K562 (cell line): ENCODE data around the gene BATF. TPM values are rescaled to one million over a fixed set of nuclear protein-coding genes. Genes with fewer than 3 reads are reported as not detected.

Experiments used
- ATAC-seq: fragments of 200-7000 bp; cut with Tn5 transposase; 3 replicates; pipeline ENCODE4 v1.9.1; 2020; ENCODE audit warnings: moderate library complexity
- BruUV-seq: library from RNA; stranded (reverse); fragments of 400-500 nt; replicated peaks from 2 replicates; lab custom pipeline; 2021; lab: Mats Ljungman, UMichigan
- CTCF ChIA-PET: fragments of 300-600 bp; formaldehyde crosslinking; extraction: SDS; loops from one replicate; lab custom pipeline; 2021; ENCODE audit warnings: low intra/inter-chr PET ratio; lab: Yijun Ruan, JAX
- POLR2A ChIA-PET: fragments of 300-600, 350-650 bp; sonication (Branson Sonifier 250); formaldehyde crosslinking; extraction: SDS; loops from one replicate; lab custom pipeline; 2021; ENCODE audit warnings: antibody characterized with exemption, inconsistent platforms; lab: Yijun Ruan, JAX
- DNase-seq, 4 experiments: peaks; one replicate each; pipeline versions ENCODE4 v3.0.0 to v3.0.0-alpha.2; 2011 to 2018; ENCODE audit warnings: low spot score in 3 of 4, mixed read lengths in 3 of 4; ENCODE audit errors: extremely low read depth in 1 of 4
- FAIRE-seq: peaks from 2 replicates; lab custom pipeline; 2011; peaks lifted over from hg19 to GRCh38; lab: Jason Lieb, UNC
- H2AFZ ChIP-seq: 2 replicates; pipeline ENCODE4 v1.6.0; 2011; ENCODE audit warnings: low read depth, low read length, control low read depth, inconsistent platforms
- H3K27ac ChIP-seq: fragments of 200-600 bp; 3 replicates; pipeline ENCODE4 v1.8.0; 2011; ENCODE audit warnings: low read depth, mild to moderate bottlenecking, control low read depth, inconsistent platforms, low read length, moderate library complexity, mixed read lengths; ENCODE audit errors: extremely low read depth
- H3K27me3 ChIP-seq, 2 experiments: fragments of 300-600 bp in 1 of 2; 2 replicates in 1 of 2; 3 replicates in 1 of 2; pipeline versions ENCODE4 v1.6.0 to v1.8.0; 2011; ENCODE audit warnings: inconsistent platforms in 2 of 2, low read length in 2 of 2, mild to moderate bottlenecking in 1 of 2, mixed read lengths in 1 of 2, moderate library complexity in 1 of 2; ENCODE audit not compliant: control insufficient read depth in 2 of 2, insufficient read depth in 2 of 2
- H3K36me3 ChIP-seq: fragments of 300-600 bp; 3 replicates; pipeline ENCODE4 v1.8.0; 2011; ENCODE audit warnings: mild to moderate bottlenecking, low read length, inconsistent platforms; ENCODE audit not compliant: control insufficient read depth, insufficient read depth
- H3K4me1 ChIP-seq, 2 experiments: fragments of 200-600 bp in 1 of 2; replicated peaks in 1 of 2; 2 replicates in 1 of 2; 3 replicates in 1 of 2; pipeline versions ENCODE4 v1.5.1 to v1.8.0; 2011; ENCODE audit warnings: inconsistent platforms in 2 of 2, low read length in 2 of 2, mild to moderate bottlenecking in 1 of 2, mixed read lengths in 1 of 2, moderate library complexity in 1 of 2; ENCODE audit not compliant: control insufficient read depth in 2 of 2, insufficient read depth in 2 of 2
- H3K4me2 ChIP-seq: 2 replicates; pipeline ENCODE4 v1.6.1; 2011; ENCODE audit warnings: low read length, control low read depth, inconsistent platforms, mixed read lengths; ENCODE audit not compliant: insufficient read depth
- H3K4me3 ChIP-seq: fragments of 200-600 bp; sonication (generic), shearing (Covaris generic); 2 replicates; pipeline ENCODE4 v1.5.1; 2016; ENCODE audit warnings: control low read depth, inconsistent platforms
- H3K79me2 ChIP-seq: fragments of 200-600 bp; 3 replicates; pipeline ENCODE4 v1.8.0; 2011; ENCODE audit warnings: low read length, inconsistent platforms; ENCODE audit not compliant: control insufficient read depth, insufficient read depth
- H3K9ac ChIP-seq, 2 experiments: 2 replicates each; pipeline versions ENCODE4 v1.6.0 to v1.6.1; 2011; ENCODE audit warnings: low read depth in 2 of 2, low read length in 2 of 2, control low read depth in 1 of 2, inconsistent platforms in 1 of 2, mild to moderate bottlenecking in 1 of 2, mixed read lengths in 1 of 2; ENCODE audit not compliant: insufficient read depth in 1 of 2
- H3K9me1 ChIP-seq: one replicate; pipeline ENCODE4 v1.6.0; 2011; ENCODE audit warnings: inconsistent platforms, mild to moderate bottlenecking, low read length, moderate library complexity; ENCODE audit not compliant: control insufficient read depth, insufficient read depth
- H3K9me3 ChIP-seq: replicated peaks from 2 replicates; pipeline ENCODE4 v1.5.1; 2011; ENCODE audit warnings: low read depth, low read length, inconsistent platforms; ENCODE audit not compliant: control insufficient read depth, insufficient read depth
- H4K20me1 ChIP-seq: replicated peaks from 2 replicates; pipeline ENCODE4 v1.6.1; 2011; ENCODE audit warnings: low read length, inconsistent platforms, mixed read lengths; ENCODE audit not compliant: control insufficient read depth, insufficient read depth
- BHLHE40 ChIP-seq: IDR thresholded peaks from 2 replicates; pipeline ENCODE4 v1.6.1; 2011; ENCODE audit warnings: low read length, improper control_type of control experiment
- CCAR2 ChIP-seq: fragments of 200-400 bp; formaldehyde crosslinking; IDR thresholded peaks from 2 replicates; pipeline ENCODE4 v1.6.1; 2017; ENCODE audit warnings: mild to moderate bottlenecking, low read depth, low read length
- JUN ChIP-seq, 2 experiments: sonication (generic) in 1 of 2; formaldehyde crosslinking in 1 of 2; IDR thresholded peaks; 2 replicates each; pipeline versions ENCODE4 v1.6.1 to v1.8.0; 2012 to 2022; ENCODE audit warnings: borderline replicate concordance in 2 of 2, mild to moderate bottlenecking in 2 of 2, improper control_type of control experiment in 1 of 2, low read depth in 1 of 2, low read length in 1 of 2, missing genetic modification reagents in 1 of 2
- KDM5B ChIP-seq: fragments of 200-600 bp; sonication (generic); IDR thresholded peaks from 2 replicates; pipeline ENCODE4 v1.6.1; 2012; ENCODE audit warnings: low read depth, mild to moderate bottlenecking, moderate library complexity, low read length, control low read depth, inconsistent platforms; ENCODE audit not compliant: insufficient replicate concordance
- LCOR ChIP-seq: sonication (generic); formaldehyde crosslinking; IDR thresholded peaks from 2 replicates; pipeline ENCODE4 v1.8.0; 2022; ENCODE audit warnings: mild to moderate bottlenecking, missing genetic modification reagents
- TAF1 ChIP-seq: IDR thresholded peaks from 2 replicates; pipeline ENCODE4 v1.6.1; 2011; ENCODE audit warnings: mild to moderate bottlenecking, low read length, moderate library complexity; ENCODE audit not compliant: insufficient read depth, control insufficient read depth, severe bottlenecking; ENCODE audit errors: extremely low read depth
- TFE3 ChIP-seq: fragments of 450-650 bp; formaldehyde crosslinking; IDR thresholded peaks from 2 replicates; pipeline ENCODE4 v1.4.0; 2020; ENCODE audit warnings: mild to moderate bottlenecking, mixed read lengths
- WGBS: fragments of 100-300 bp; shearing (Covaris generic); methylation state at CpG from one replicate; pipeline ENCODE4 v1.1.6; 2016; ENCODE audit warnings: low coverage, mixed read lengths; ENCODE audit not compliant: insufficient coverage; ENCODE audit errors: missing lambda C conversion rate; 5-methylcytosine and 5-hydroxymethylcytosine counted together
- in situ Hi-C: fragments of 300-500 bp; cut with MboI; formaldehyde crosslinking; loops from 4 replicates; pipeline ENCODE4 v1.15.0; 2018; ENCODE audit warnings: inconsistent platforms, mixed read lengths
- intact Hi-C: fragments of 100-400 bp; cut with micrococcal nuclease; formaldehyde crosslinking; loops from 2 replicates; pipeline ENCODE4 v1.14.2; 2022
- polyA plus RNA-seq, 8 experiments: library from polyadenylated mRNA; depleted of rRNA in 4 of 8; stranded (reverse) in 5 of 8; unstranded in 3 of 8; fragments of >200 nt; fragmentation: Nextera tagmentation in 2 of 8; fragmentation: Illumina TruSeq in 1 of 8; extraction: Ambion mirVana in 2 of 8; extraction: Trizol in 1 of 8; gene quantifications; 2 replicates each; pipeline versions ENCODE4 v1.2.1 to v1.2.3, GENCODE V29; 2011 to 2014; ENCODE audit warnings: inconsistent platforms in 1 of 8, missing spikeins in 1 of 8
- total RNA-seq, 7 experiments: library from RNA; depleted of rRNA in 6 of 7; stranded (reverse); fragments of >200 nt in 6 of 7; fragmentation: Illumina TruSeq in 2 of 7; extraction: Trizol in 2 of 7; gene quantifications; 2 replicates each; pipeline versions ENCODE4 v1.2.1 to v1.2.3, GENCODE V29; 2011 to 2021; ENCODE audit warnings: low replicate concordance in 1 of 7
- TF ChIP-seq, protein P1 (sequence below), 2 experiments: fragments of 450-650 bp in 1 of 2; sonication (generic) in 1 of 2; formaldehyde crosslinking in 1 of 2; IDR thresholded peaks in 1 of 2; conservative IDR thresholded peaks in 1 of 2; 2 replicates each; pipeline versions ENCODE4 v1.6.1 to v1.8.1; 2016 to 2023; ENCODE audit warnings: mild to moderate bottlenecking in 2 of 2, moderate library complexity in 2 of 2, inconsistent platforms in 1 of 2, missing genetic modification reagents in 1 of 2
- TF ChIP-seq, protein P2 (sequence below): IDR thresholded peaks from 2 replicates; pipeline ENCODE4 v1.6.1; 2014; ENCODE audit warnings: antibody characterized with exemption

The BATF gene
- total and polyA plus RNA-seq, 9 of the 15 experiments (the other 6 are each of a cell fraction or from before 2014, with no cell fraction given) = 0.13 to 2.1 (median 0.55) TPM; not detected in 2

GRCh38 chr14:75554482-75554881 is 32.2 kb downstream of the BATF start:
- ChIA-PET POLR2A (no interaction called here), CTCF (no interaction called here)
- in situ Hi-C loops = no loop called here
- Histone ChIP-seq H3K79me2 (no peaks in the 10 kb centered on the region), H2AFZ (no peak overlapping the region), H3K36me3 (no peaks in the 10 kb centered on the region), H3K4me1 (no peaks in the 10 kb centered on the region; a peak in 1 of 5 replicates), H3K27ac (no peak overlapping the region), H3K9me1 (no peaks in the 10 kb centered on the region), H3K9me3 (no peaks in the 10 kb centered on the region), H3K27me3 (peaks cover 0 to 12% of the 10 kb centered on the region in 2 experiments; a peak in 3 of 5 replicates), H3K4me2 (no peak overlapping the region), H3K4me3 (no peak overlapping the region), H4K20me1 (no peaks in the 10 kb centered on the region), H3K9ac (no peak overlapping the region)
- no peak for ATAC-seq
- intact Hi-C loops = no loop called here
- TF ChIP-seq TFE3 = peak; percentile 46
- TF ChIP-seq CCAR2 = no peak
- no peak for DNase-seq
- 0% methylated on average over 2 of the region's 2 CpGs for WGBS
- FAIRE-seq = no peak
- BruUV-seq = no TSS peak

DNA sequence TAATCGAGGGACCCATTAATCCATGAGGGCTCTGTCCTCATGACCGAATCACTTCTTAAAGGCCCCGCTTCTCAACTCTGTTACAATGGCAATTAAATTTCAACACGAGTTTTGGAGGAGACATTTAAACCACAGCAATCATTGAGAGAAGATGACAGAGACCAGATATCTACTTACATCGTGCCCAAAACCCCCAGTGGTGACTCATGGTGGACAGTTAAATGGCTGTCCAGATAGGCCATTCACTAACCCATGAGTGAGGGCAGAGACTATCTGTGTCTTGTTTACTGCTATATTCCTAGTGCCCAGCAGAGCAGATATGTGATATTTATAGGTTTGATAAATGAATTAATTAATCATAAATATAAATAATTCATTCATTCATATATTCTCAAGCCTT is 36.2 kb downstream of the BATF start:
- ATAC-seq = no peak
- intact Hi-C loops (no loop called here), in situ Hi-C loops (no loop called here)
- ChIA-PET CTCF (no interaction called here), POLR2A (no interaction called here)
- H3K9ac ChIP-seq = no peak overlapping the region
- no peaks in the 10 kb centered on the region for H3K9me3 ChIP-seq
- no peak overlapping the region for H3K27ac ChIP-seq
- no peak overlapping the region for H3K4me2 ChIP-seq
- no peak overlapping the region for H2AFZ ChIP-seq
- no peak for DNase-seq
- FAIRE-seq = no peak
- WGBS = 5% methylated on average over 5 of the region's 5 CpGs
- no peaks in the 10 kb centered on the region; the same call in 1 of the 2 replicates for H4K20me1 ChIP-seq
- no peaks in the 10 kb centered on the region for H3K36me3 ChIP-seq
- H3K79me2 ChIP-seq = no peaks in the 10 kb centered on the region
- H3K27me3 ChIP-seq = peaks cover 0 to 4% of the 10 kb centered on the region in 2 experiments; a peak in 1 of 5 replicates
- BruUV-seq = no TSS peak
- no peak overlapping the region for H3K4me3 ChIP-seq
- no peaks in the 10 kb centered on the region for H3K9me1 ChIP-seq
- H3K4me1 ChIP-seq = no peaks in the 10 kb centered on the region; a peak in 1 of 5 replicates
- TF ChIP-seq, protein P1, sequence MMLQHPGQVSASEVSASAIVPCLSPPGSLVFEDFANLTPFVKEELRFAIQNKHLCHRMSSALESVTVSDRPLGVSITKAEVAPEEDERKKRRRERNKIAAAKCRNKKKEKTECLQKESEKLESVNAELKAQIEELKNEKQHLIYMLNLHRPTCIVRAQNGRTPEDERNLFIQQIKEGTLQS (IDR thresholded peaks at IDR 0.05) = peak; percentile 59
- TF ChIP-seq, protein P1 (CRISPR knock-in tag; conservative IDR thresholded peaks at IDR 0.05) = no peak
- no peak for TF ChIP-seq TAF1
- TF ChIP-seq KDM5B = no peak
- TF ChIP-seq LCOR (CRISPR knock-in tag) = no peak
- TF ChIP-seq BHLHE40 = no peak
- TF ChIP-seq, protein P2, sequence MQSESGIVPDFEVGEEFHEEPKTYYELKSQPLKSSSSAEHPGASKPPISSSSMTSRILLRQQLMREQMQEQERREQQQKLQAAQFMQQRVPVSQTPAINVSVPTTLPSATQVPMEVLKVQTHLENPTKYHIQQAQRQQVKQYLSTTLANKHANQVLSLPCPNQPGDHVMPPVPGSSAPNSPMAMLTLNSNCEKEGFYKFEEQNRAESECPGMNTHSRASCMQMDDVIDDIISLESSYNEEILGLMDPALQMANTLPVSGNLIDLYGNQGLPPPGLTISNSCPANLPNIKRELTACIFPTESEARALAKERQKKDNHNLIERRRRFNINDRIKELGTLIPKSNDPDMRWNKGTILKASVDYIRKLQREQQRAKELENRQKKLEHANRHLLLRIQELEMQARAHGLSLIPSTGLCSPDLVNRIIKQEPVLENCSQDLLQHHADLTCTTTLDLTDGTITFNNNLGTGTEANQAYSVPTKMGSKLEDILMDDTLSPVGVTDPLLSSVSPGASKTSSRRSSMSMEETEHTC = no peak
- TF ChIP-seq JUN (IDR thresholded peaks at IDR 0.05; ENCODE audit: borderline replicate concordance, low read depth, low read length) = 0 out of 2 replicates have a peak, but pooled peaks have one; percentile 20
- no peak for TF ChIP-seq JUN (CRISPR knock-in tag; IDR thresholded peaks at IDR 0.05; ENCODE audit: borderline replicate concordance)
